Neural cell (in vitro differentiated cells): ENCODE results near the gene CADM1.

Experiments
- CTCF ChIP-seq: fragments of 450-650 bp; IDR thresholded peaks from 2 replicates; pipeline ENCODE4 v1.5.1; 2014; ENCODE audit warnings: antibody characterized with exemption, mild to moderate bottlenecking, moderate library complexity; ENCODE audit not compliant: poor library complexity, severe bottlenecking
- POLR2AphosphoS5 ChIP-seq: IDR thresholded peaks from 2 replicates; pipeline ENCODE4 v1.6.1; 2012
- TAF1 ChIP-seq: IDR thresholded peaks from 2 replicates; pipeline ENCODE4 v1.6.1; 2012; ENCODE audit warnings: low read depth

GRCh38 chr11:115552773-115553438, 48.7 kb upstream of the CADM1 start:
- TF ChIP-seq TAF1 (no peak), CTCF (no peak), POLR2AphosphoS5 (no peak)
